HG02938 (cell line): ENCODE results near the gene ASAP3.

Experiments used
- ATAC-seq: cut with Tn5 transposase; IDR thresholded peaks from one replicate; pipeline ENCODE4 v1.9.1; 2021; ENCODE audit warnings: mild to moderate bottlenecking, moderate library complexity; ENCODE audit not compliant: unreplicated experiment

Gene ASAP3

GRCh38 chr1:23424293-23425192, 59.4 kb downstream of the ASAP3 start, which contains the start of gene TCEA3:
TSS of gene TCEA3 (minus strand) at chr1:23424748. CDS start at chr1:23424633, 115 bp downstream.
- no peak for ATAC-seq

GRCh38 chr1:23423415-23424292, 60.3 kb downstream of the ASAP3 start:
- no peak for ATAC-seq

- ATAC-seq: no peak
These were observed 61.0 kb downstream of the ASAP3 start for GRCh38 chr1:23422941-23423340.

GRCh38 chr1:23422241-23422877, 61.6 kb downstream of the ASAP3 start:
- ATAC-seq: no peak

- ATAC-seq: no peak
These were observed 62.2 kb downstream of the ASAP3 start for GRCh38 chr1:23421753-23422240.

- ATAC-seq: no peak
These were observed 62.6 kb downstream of the ASAP3 start for GRCh38 chr1:23421343-23421742.

GRCh38 chr1:23420778-23421177, 63.2 kb downstream of the ASAP3 start:
- no peak for ATAC-seq

GRCh38 chr1:23419180-23419579, 64.8 kb downstream of the ASAP3 start:
- no peak for ATAC-seq

- ATAC-seq: no peak
These were observed 66.4 kb downstream of the ASAP3 start for GRCh38 chr1:23417570-23417969.

- ATAC-seq: no peak
These were observed 67.0 kb downstream of the ASAP3 start for GRCh38 chr1:23416964-23417363.

GRCh38 chr1:23408797-23409290, 75.1 kb downstream of the ASAP3 start:
- no peak for ATAC-seq

GRCh38 chr1:23407016-23407630, 76.9 kb downstream of the ASAP3 start:
- ATAC-seq: no peak

- no peak for ATAC-seq
These were observed 78.0 kb downstream of the ASAP3 start for GRCh38 chr1:23405946-23406345.

GRCh38 chr1:23403735-23404486, 80.1 kb downstream of the ASAP3 start:
- ATAC-seq: no peak

- ATAC-seq: no peak
These were observed 80.6 kb downstream of the ASAP3 start for GRCh38 chr1:23403355-23403734.

- ATAC-seq: no peak
These were observed 81.0 kb downstream of the ASAP3 start for GRCh38 chr1:23403038-23403336.

- no peak for ATAC-seq
These were observed 81.5 kb downstream of the ASAP3 start for GRCh38 chr1:23402286-23403037.

GRCh38 chr1:23401313-23401712, 82.7 kb downstream of the ASAP3 start:
- ATAC-seq: no peak
